SK-N-SH (cell line): ENCODE results near the gene FKBP8. TPM values are rescaled to one million over a fixed set of nuclear protein-coding genes. Genes with fewer than 3 reads are reported as not detected.

Experiments used
- CTCF ChIA-PET: fragments of 300-600, 350-600 bp; formaldehyde crosslinking; extraction: SDS; loops from one replicate; lab custom pipeline; 2021; lab: Yijun Ruan, JAX
- POLR2A ChIA-PET: fragments of 350-600 bp; sonication (Branson Sonifier 250); formaldehyde crosslinking; extraction: SDS; loops from one replicate; lab custom pipeline; 2020; ENCODE audit warnings: antibody characterized with exemption, inconsistent platforms; lab: Yijun Ruan, JAX
- DNase-seq: peaks from one replicate; pipeline ENCODE4 v3.0.0; 2012
- H2AFZ ChIP-seq: fragments of 200-600 bp; sonication (generic); 2 replicates; pipeline ENCODE4 v1.8.1; 2016; ENCODE audit warnings: antibody characterized with exemption, mild to moderate bottlenecking, low read depth
- H3F3A ChIP-seq: fragments of 200-600 bp; sonication (generic); replicated peaks from 2 replicates; pipeline ENCODE3; 2016; ENCODE audit warnings: antibody characterized with exemption, mild to moderate bottlenecking; ENCODE audit not compliant: insufficient read depth
- H3K27ac ChIP-seq, 2 experiments: fragments of 200-500 bp in 1 of 2; fragments of 200-600 bp in 1 of 2; sonication (Bioruptor generic) in 1 of 2; sonication (generic), shearing (Covaris generic) in 1 of 2; 2 replicates each; pipeline versions ENCODE4 v1.5.1 to v1.6.1; 2014 to 2016; ENCODE audit warnings: low read depth in 2 of 2, inconsistent platforms in 1 of 2, low read length in 1 of 2, mild to moderate bottlenecking in 1 of 2, mixed read lengths in 1 of 2
- H3K27me3 ChIP-seq: fragments of 200-600 bp; sonication (generic), shearing (Covaris generic); 2 replicates; pipeline ENCODE4 v1.6.1; 2016; ENCODE audit warnings: mixed run types; ENCODE audit not compliant: insufficient read depth
- H3K36me3 ChIP-seq, 2 experiments: fragments of 200-500 bp in 1 of 2; fragments of 200-600 bp in 1 of 2; sonication (Bioruptor generic) in 1 of 2; sonication (generic) in 1 of 2; replicated peaks in 1 of 2; 2 replicates each; pipeline versions ENCODE3 to v1.5.1; 2014 to 2016; ENCODE audit warnings: low read length in 1 of 2, mild to moderate bottlenecking in 1 of 2; ENCODE audit not compliant: insufficient read depth in 2 of 2, control insufficient read depth in 1 of 2
- H3K4me1 ChIP-seq, 2 experiments: fragments of 200-500 bp in 1 of 2; fragments of 200-600 bp in 1 of 2; sonication (Bioruptor generic) in 1 of 2; sonication (generic), shearing (Covaris generic) in 1 of 2; 2 replicates each; pipeline versions ENCODE4 v1.5.1 to v1.6.1; 2014 to 2016; ENCODE audit warnings: low read depth in 1 of 2, low read length in 1 of 2, mixed run types in 1 of 2; ENCODE audit not compliant: insufficient read depth in 2 of 2, control insufficient read depth in 1 of 2
- H3K4me2 ChIP-seq: fragments of 200-600 bp; sonication (generic), shearing (Covaris generic); 2 replicates; pipeline ENCODE4 v1.6.1; 2017; ENCODE audit warnings: mixed run types
- H3K4me3 ChIP-seq, 2 experiments: fragments of 200-500 bp in 1 of 2; fragments of 200-600 bp in 1 of 2; sonication (Bioruptor generic) in 1 of 2; sonication (generic), shearing (Covaris generic) in 1 of 2; 2 replicates each; pipeline versions ENCODE4 v1.5.1 to v1.8.1; 2014 to 2016; ENCODE audit warnings: low read depth in 2 of 2, inconsistent platforms in 1 of 2, low read length in 1 of 2, mild to moderate bottlenecking in 1 of 2, mixed read lengths in 1 of 2, moderate library complexity in 1 of 2
- H3K79me2 ChIP-seq: fragments of 200-600 bp; sonication (generic); 2 replicates; pipeline ENCODE4 v1.8.1; 2017; ENCODE audit warnings: mild to moderate bottlenecking; ENCODE audit not compliant: insufficient read depth
- H3K9ac ChIP-seq: fragments of 200-600 bp; sonication (generic); 2 replicates; pipeline ENCODE4 v1.6.1; 2017; ENCODE audit warnings: mixed run types
- H3K9me2 ChIP-seq: fragments of 200-600 bp; sonication (generic); 2 replicates; pipeline ENCODE4 v1.6.1; 2017; ENCODE audit warnings: mixed run types
- H3K9me3 ChIP-seq: fragments of 200-600 bp; sonication (generic); 2 replicates; pipeline ENCODE4 v1.6.1; 2017; ENCODE audit warnings: mixed run types, mild to moderate bottlenecking, moderate library complexity
- H4K20me1 ChIP-seq: fragments of 200-600 bp; sonication (generic); 2 replicates; pipeline ENCODE4 v1.6.1; 2017; ENCODE audit warnings: mild to moderate bottlenecking, mixed run types; ENCODE audit not compliant: insufficient read depth
- CHD2 ChIP-seq: fragments of 150-350 bp; IDR thresholded peaks from 2 replicates; pipeline ENCODE4 v1.6.1; 2018; ENCODE audit warnings: low read length; ENCODE audit not compliant: partially characterized antibody
- EP300 ChIP-seq, 2 experiments: IDR thresholded peaks; 2 replicates each; pipeline versions ENCODE4 v1.4.0 to v1.6.1; 2012; ENCODE audit warnings: borderline replicate concordance in 1 of 2, low read depth in 1 of 2, low read length in 1 of 2
- EZH2phosphoT487 ChIP-seq: fragments of 200-600 bp; sonication (generic); IDR thresholded peaks from 2 replicates; pipeline ENCODE4 v1.6.1; 2017; ENCODE audit warnings: low read depth, mixed run types, mild to moderate bottlenecking, antibody characterized with exemption, moderate library complexity, borderline replicate concordance
- FOSL2 ChIP-seq: IDR thresholded peaks from 2 replicates; pipeline ENCODE4 v1.4.0; 2012; ENCODE audit warnings: low read depth, mild to moderate bottlenecking, moderate library complexity, borderline replicate concordance
- FOXJ3 ChIP-seq: sonication (generic); formaldehyde crosslinking; IDR thresholded peaks from 2 replicates; pipeline ENCODE4 v1.5.1; 2020; ENCODE audit warnings: mild to moderate bottlenecking, missing genetic modification reagents
- FOXM1 ChIP-seq: IDR thresholded peaks from 2 replicates; pipeline ENCODE4 v1.4.0; 2012; ENCODE audit warnings: low read depth, mild to moderate bottlenecking
- GATA2 ChIP-seq: sonication (generic); formaldehyde crosslinking; IDR thresholded peaks from 2 replicates; pipeline ENCODE4 v1.5.0; 2020; ENCODE audit warnings: mild to moderate bottlenecking, missing genetic modification reagents
- JUND ChIP-seq: IDR thresholded peaks from 2 replicates; pipeline ENCODE4 v1.4.0; 2012
- MXI1 ChIP-seq: IDR thresholded peaks from 2 replicates; pipeline ENCODE4 v1.6.1; 2012; ENCODE audit warnings: mild to moderate bottlenecking, low read depth, low read length, improper control_type of control experiment
- NFIC ChIP-seq: IDR thresholded peaks from 2 replicates; pipeline ENCODE4 v1.4.0; 2012; ENCODE audit warnings: borderline replicate concordance
- RAD21 ChIP-seq: IDR thresholded peaks from 2 replicates; pipeline ENCODE4 v1.6.1; 2012; ENCODE audit warnings: mild to moderate bottlenecking, low read length
- RCOR1 ChIP-seq: fragments of 150-350 bp; IDR thresholded peaks from 2 replicates; pipeline ENCODE4 v1.6.1; 2017; ENCODE audit warnings: antibody characterized with exemption, low read length
- RFX5 ChIP-seq: IDR thresholded peaks from 2 replicates; pipeline ENCODE4 v1.6.1; 2012; ENCODE audit warnings: mild to moderate bottlenecking, improper control_type of control experiment, low read length
- RXRA ChIP-seq: IDR thresholded peaks from 2 replicates; pipeline ENCODE4 v1.4.0; 2012; ENCODE audit warnings: low read depth, mild to moderate bottlenecking, borderline replicate concordance
- TCF12 ChIP-seq: IDR thresholded peaks from 2 replicates; pipeline ENCODE4 v1.4.0; 2012
- TEAD4 ChIP-seq: IDR thresholded peaks from 2 replicates; pipeline ENCODE4 v1.4.0; 2012; ENCODE audit warnings: mild to moderate bottlenecking, borderline replicate concordance; ENCODE audit not compliant: insufficient read depth
- WGBS: methylation state at CpG from one replicate; pipeline ENCODE4 v1.1.6; 2017; ENCODE audit warnings: low lambda C conversion rate; 5-methylcytosine and 5-hydroxymethylcytosine counted together
- polyA plus RNA-seq, 3 experiments: library from polyadenylated mRNA; depleted of rRNA; stranded (reverse); fragments of >200 nt; gene quantifications; 2 replicates each; pipeline ENCODE4 v1.2.3, GENCODE V29; 2012
- TF ChIP-seq, protein P1 (sequence below): fragments of 200-600 bp; sonication (generic); IDR thresholded peaks from 2 replicates; pipeline ENCODE4 v1.6.1; 2017; ENCODE audit warnings: antibody characterized with exemption, mild to moderate bottlenecking, moderate library complexity
- TF ChIP-seq, protein P2 (sequence below): fragments of 150-350 bp; IDR thresholded peaks from 2 replicates; pipeline ENCODE4 v1.6.1; 2017; ENCODE audit warnings: antibody characterized with exemption, low read length, low read depth, borderline replicate concordance
- TF ChIP-seq, protein P3 (sequence below): IDR thresholded peaks from 2 replicates; pipeline ENCODE4; 2012
- TF ChIP-seq, protein P4 (sequence below): IDR thresholded peaks from 2 replicates; pipeline ENCODE4 v1.4.0; 2012; ENCODE audit warnings: low read depth, borderline replicate concordance

Gene FKBP8
- polyA plus RNA-seq, 1 of the 3 experiments (the other 2 are of a cell fraction), result 273 TPM

DNA sequence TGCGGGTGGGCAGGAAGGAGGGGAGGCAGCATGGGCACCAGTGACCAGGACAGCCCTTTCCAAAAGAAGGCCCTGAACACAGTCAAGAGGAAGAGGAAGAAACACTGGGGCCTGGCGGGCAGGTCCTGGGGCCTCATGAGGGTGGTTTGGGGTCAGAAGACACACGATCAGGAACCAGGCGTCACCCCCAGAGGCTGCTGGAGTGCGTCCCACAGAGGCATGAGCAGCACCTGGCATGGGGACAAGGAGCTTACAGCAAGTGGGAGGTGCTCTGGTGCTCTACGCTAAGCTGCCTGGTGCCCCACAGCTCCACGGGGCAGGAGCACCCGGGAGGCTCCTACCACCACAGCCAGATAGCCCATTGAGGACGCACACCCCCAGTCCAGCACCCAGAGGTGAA is 41.5 kb downstream of the FKBP8 start (continued):
- TF ChIP-seq, protein P1, sequence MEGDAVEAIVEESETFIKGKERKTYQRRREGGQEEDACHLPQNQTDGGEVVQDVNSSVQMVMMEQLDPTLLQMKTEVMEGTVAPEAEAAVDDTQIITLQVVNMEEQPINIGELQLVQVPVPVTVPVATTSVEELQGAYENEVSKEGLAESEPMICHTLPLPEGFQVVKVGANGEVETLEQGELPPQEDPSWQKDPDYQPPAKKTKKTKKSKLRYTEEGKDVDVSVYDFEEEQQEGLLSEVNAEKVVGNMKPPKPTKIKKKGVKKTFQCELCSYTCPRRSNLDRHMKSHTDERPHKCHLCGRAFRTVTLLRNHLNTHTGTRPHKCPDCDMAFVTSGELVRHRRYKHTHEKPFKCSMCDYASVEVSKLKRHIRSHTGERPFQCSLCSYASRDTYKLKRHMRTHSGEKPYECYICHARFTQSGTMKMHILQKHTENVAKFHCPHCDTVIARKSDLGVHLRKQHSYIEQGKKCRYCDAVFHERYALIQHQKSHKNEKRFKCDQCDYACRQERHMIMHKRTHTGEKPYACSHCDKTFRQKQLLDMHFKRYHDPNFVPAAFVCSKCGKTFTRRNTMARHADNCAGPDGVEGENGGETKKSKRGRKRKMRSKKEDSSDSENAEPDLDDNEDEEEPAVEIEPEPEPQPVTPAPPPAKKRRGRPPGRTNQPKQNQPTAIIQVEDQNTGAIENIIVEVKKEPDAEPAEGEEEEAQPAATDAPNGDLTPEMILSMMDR, result no peak
- TF ChIP-seq FOXM1 (no peak), EZH2phosphoT487 (no peak), TEAD4 (no peak), NFIC (no peak), RXRA (no peak), RFX5 (no peak), CHD2 (no peak)
- TF ChIP-seq, protein P2, sequence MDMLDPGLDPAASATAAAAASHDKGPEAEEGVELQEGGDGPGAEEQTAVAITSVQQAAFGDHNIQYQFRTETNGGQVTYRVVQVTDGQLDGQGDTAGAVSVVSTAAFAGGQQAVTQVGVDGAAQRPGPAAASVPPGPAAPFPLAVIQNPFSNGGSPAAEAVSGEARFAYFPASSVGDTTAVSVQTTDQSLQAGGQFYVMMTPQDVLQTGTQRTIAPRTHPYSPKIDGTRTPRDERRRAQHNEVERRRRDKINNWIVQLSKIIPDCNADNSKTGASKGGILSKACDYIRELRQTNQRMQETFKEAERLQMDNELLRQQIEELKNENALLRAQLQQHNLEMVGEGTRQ, result no peak

DNA sequence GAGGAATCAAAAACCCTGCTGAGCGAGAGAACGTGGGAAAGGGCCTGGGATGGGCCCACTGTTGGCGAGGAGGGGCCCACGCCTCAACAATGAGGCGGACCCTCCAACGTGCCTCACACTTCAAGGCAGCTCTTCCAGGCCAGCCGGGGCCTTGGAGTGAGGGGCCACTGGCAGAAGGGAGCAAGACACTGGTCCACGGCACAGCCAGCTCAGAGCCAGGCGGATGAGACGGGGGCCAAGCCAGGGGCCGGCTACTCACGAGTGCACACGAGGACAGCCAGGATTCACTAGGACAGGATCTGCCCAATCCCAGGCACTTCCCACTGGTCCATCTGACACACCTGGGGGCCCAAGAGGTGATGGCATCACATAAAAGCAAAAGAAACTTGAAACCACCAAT is 42.0 kb downstream of the FKBP8 start:
- Histone ChIP-seq H2AFZ (no peak overlapping the region), H4K20me1 (peaks cover 100% of the 10 kb centered on the region), H3K27ac (no peak overlapping the region; a peak in 1 of 4 replicates), H3K4me1 (peaks cover 5 to 58% of the 10 kb centered on the region in 2 experiments; a peak in 2 of 4 replicates), H3K9me2 (no peaks in the 10 kb centered on the region), H3K79me2 (peaks cover 98% of the 10 kb centered on the region), H3K9me3 (no peaks in the 10 kb centered on the region), H3K9ac (no peak overlapping the region), H3F3A (peaks cover 4% of the 10 kb centered on the region), H3K4me3 (no peak overlapping the region), H3K27me3 (no peaks in the 10 kb centered on the region), H3K4me2 (no peak overlapping the region), H3K36me3 (no peaks in the 10 kb centered on the region)
- CTCF ChIA-PET, result interaction anchor here (0.9 to 4.2 kb wide), 6 partner anchors 13 to 364 kb away, joined by 3 to 36 read pairs (median 6); partner anchors contain the start of gene ELL
- no peak for DNase-seq
- WGBS, result 98% methylated on average over 8 of the region's 13 CpGs
- TF ChIP-seq, protein P3, sequence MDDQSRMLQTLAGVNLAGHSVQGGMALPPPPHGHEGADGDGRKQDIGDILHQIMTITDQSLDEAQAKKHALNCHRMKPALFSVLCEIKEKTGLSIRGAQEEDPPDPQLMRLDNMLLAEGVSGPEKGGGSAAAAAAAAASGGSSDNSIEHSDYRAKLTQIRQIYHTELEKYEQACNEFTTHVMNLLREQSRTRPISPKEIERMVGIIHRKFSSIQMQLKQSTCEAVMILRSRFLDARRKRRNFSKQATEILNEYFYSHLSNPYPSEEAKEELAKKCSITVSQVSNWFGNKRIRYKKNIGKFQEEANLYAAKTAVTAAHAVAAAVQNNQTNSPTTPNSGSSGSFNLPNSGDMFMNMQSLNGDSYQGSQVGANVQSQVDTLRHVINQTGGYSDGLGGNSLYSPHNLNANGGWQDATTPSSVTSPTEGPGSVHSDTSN, result no peak
- no peak for TF ChIP-seq RFX5
- no peak for TF ChIP-seq MXI1
- TF ChIP-seq GATA2 (CRISPR knock-in tag), result no peak
- TF ChIP-seq FOXJ3 (CRISPR knock-in tag), result no peak
- no peak for TF ChIP-seq TCF12
- no peak for TF ChIP-seq TEAD4
- no peak for TF ChIP-seq FOSL2
- no peak for TF ChIP-seq JUND
- no peak for TF ChIP-seq RXRA
- no peak for TF ChIP-seq RCOR1
- no peak for TF ChIP-seq EP300 (IDR thresholded peaks at IDR 0.05; ENCODE audit: borderline replicate concordance in 1 of 2, low read depth in 1 of 2, low read length in 1 of 2)
- no peak for TF ChIP-seq RAD21
- TF ChIP-seq, protein P1, result no peak
- TF ChIP-seq, protein P4, sequence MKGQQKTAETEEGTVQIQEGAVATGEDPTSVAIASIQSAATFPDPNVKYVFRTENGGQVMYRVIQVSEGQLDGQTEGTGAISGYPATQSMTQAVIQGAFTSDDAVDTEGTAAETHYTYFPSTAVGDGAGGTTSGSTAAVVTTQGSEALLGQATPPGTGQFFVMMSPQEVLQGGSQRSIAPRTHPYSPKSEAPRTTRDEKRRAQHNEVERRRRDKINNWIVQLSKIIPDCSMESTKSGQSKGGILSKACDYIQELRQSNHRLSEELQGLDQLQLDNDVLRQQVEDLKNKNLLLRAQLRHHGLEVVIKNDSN, result no peak
- TF ChIP-seq EZH2phosphoT487, result no peak
- TF ChIP-seq, protein P2, result no peak
- TF ChIP-seq CHD2, result no peak
- POLR2A ChIA-PET, result no interaction called here
